DOHH2 (cell line): ENCODE data around the gene PHYHIPL.
"Not testable (repeated sequence)": the region's sequence is repeated elsewhere in the genome, so short reads cannot be mapped to it uniquely, and the experiment has no call there.

Source experiments
- H3F3A ChIP-seq: fragments of 200-600 bp; sonication (generic), shearing (Covaris generic); 2 replicates; pipeline ENCODE4 v1.6.0; 2016; ENCODE audit warnings: antibody characterized with exemption, mild to moderate bottlenecking; ENCODE audit not compliant: control insufficient read depth, insufficient read depth
- H3K27ac ChIP-seq: fragments of 200-600 bp; sonication (generic); 2 replicates; pipeline ENCODE4 v1.5.1; 2014; ENCODE audit warnings: low read depth, mild to moderate bottlenecking, low read length, moderate library complexity
- H3K27me3 ChIP-seq: fragments of 200-600 bp; sonication (generic); 2 replicates; pipeline ENCODE4 v1.6.1; 2014; ENCODE audit warnings: mild to moderate bottlenecking, low read length, mixed read lengths; ENCODE audit not compliant: control insufficient read depth
- H3K36me3 ChIP-seq: fragments of 200-600 bp; sonication (generic); 2 replicates; pipeline ENCODE4 v1.6.1; 2014; ENCODE audit warnings: mild to moderate bottlenecking, low read length, moderate library complexity, mixed read lengths; ENCODE audit not compliant: control insufficient read depth
- H3K4me1 ChIP-seq: fragments of 200-600 bp; sonication (generic); 2 replicates; pipeline ENCODE4 v1.6.1; 2014; ENCODE audit warnings: mild to moderate bottlenecking, low read length, mixed read lengths; ENCODE audit not compliant: control insufficient read depth
- H3K4me2 ChIP-seq: fragments of 200-600 bp; sonication (generic); 2 replicates; pipeline ENCODE4 v1.6.0; 2014; ENCODE audit warnings: mild to moderate bottlenecking, low read length, moderate library complexity
- H3K4me3 ChIP-seq: fragments of 200-600 bp; sonication (generic); 2 replicates; pipeline ENCODE4 v1.5.1; 2014; ENCODE audit warnings: mild to moderate bottlenecking, low read length, mixed read lengths
- H3K79me2 ChIP-seq: fragments of 200-600 bp; sonication (generic); 2 replicates; pipeline ENCODE4 v1.6.1; 2014; ENCODE audit warnings: mild to moderate bottlenecking, low read length, mixed read lengths; ENCODE audit not compliant: control insufficient read depth
- H3K9me2 ChIP-seq: fragments of 200-600 bp; sonication (generic); replicated peaks from 2 replicates; pipeline ENCODE4 v1.6.1; 2014; ENCODE audit warnings: mild to moderate bottlenecking, low read length, mixed read lengths; ENCODE audit not compliant: control insufficient read depth
- H3K9me3 ChIP-seq: fragments of 200-600 bp; sonication (generic); 2 replicates; pipeline ENCODE4 v1.6.1; 2014; ENCODE audit warnings: antibody characterized with exemption, low read length, mixed read lengths; ENCODE audit not compliant: control insufficient read depth, insufficient read depth
- H4K20me1 ChIP-seq: fragments of 200-600 bp; sonication (generic); 2 replicates; pipeline ENCODE4 v1.6.0; 2014; ENCODE audit warnings: low read depth, mild to moderate bottlenecking, antibody characterized with exemption, low read length, moderate library complexity; ENCODE audit not compliant: control insufficient read depth, insufficient read depth
- CTCF ChIP-seq: fragments of 200-600 bp; sonication (generic); IDR thresholded peaks from one replicate; pipeline ENCODE4 v1.5.1; 2014; ENCODE audit warnings: antibody characterized with exemption, mild to moderate bottlenecking, low read depth, low read length; ENCODE audit not compliant: poor library complexity, severe bottlenecking
- EZH2phosphoT487 ChIP-seq: fragments of 200-600 bp; sonication (generic); IDR thresholded peaks from 2 replicates; pipeline ENCODE4 v1.6.1; 2017; ENCODE audit warnings: borderline replicate concordance, mild to moderate bottlenecking, antibody characterized with exemption, low read length, moderate library complexity, mixed read lengths

Gene PHYHIPL

GRCh38 chr10:59216178-59216869, 39.9 kb downstream of the PHYHIPL start:
- H3K79me2 ChIP-seq, result no peaks in the 10 kb centered on the region
- no peaks in the 10 kb centered on the region for H3K36me3 ChIP-seq
- no peak overlapping the region for H3K4me2 ChIP-seq
- no peak overlapping the region for H3K4me3 ChIP-seq
- no peak for TF ChIP-seq EZH2phosphoT487
- no peak for TF ChIP-seq CTCF
- H3F3A ChIP-seq, result no peaks in the 10 kb centered on the region
- H3K4me1 ChIP-seq, result no peaks in the 10 kb centered on the region
- H4K20me1 ChIP-seq, result no peaks in the 10 kb centered on the region
- H3K9me2 ChIP-seq, result no peaks in the 10 kb centered on the region
- H3K9me3 ChIP-seq, result no peaks in the 10 kb centered on the region
- no peaks in the 10 kb centered on the region for H3K27me3 ChIP-seq
- no peak overlapping the region for H3K27ac ChIP-seq

DNA sequence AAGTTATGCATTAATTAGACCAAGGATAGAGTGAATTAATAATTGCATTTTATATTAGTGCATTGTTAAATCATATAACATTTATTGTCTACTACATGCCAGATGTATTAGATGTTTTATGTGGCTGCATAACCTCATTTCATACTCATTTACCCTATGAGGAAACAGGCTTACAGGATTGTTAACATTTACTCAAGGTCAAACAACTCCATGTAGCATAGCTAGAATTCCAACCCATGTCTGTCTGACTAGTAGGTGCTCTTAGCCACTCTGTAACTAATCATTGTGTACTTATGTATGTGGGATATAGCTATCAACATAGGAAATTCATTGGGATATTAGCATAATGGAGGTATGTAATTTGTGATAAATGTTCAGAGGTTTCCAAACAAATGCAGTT, 46.3 kb downstream of the PHYHIPL start:
- H3K79me2 ChIP-seq, result no peaks in the 10 kb centered on the region
- no peaks in the 10 kb centered on the region for H3K9me2 ChIP-seq
- H4K20me1 ChIP-seq, result no peaks in the 10 kb centered on the region
- no peaks in the 10 kb centered on the region for H3K27me3 ChIP-seq
- H3K9me3 ChIP-seq, result no peaks in the 10 kb centered on the region
- H3K36me3 ChIP-seq, result no peaks in the 10 kb centered on the region
- H3K27ac ChIP-seq, result no peak overlapping the region
- no peaks in the 10 kb centered on the region for H3F3A ChIP-seq
- no peak overlapping the region for H3K4me2 ChIP-seq
- no peak for TF ChIP-seq CTCF
- TF ChIP-seq EZH2phosphoT487, result no peak
- no peaks in the 10 kb centered on the region for H3K4me1 ChIP-seq
- no peak overlapping the region for H3K4me3 ChIP-seq

DNA sequence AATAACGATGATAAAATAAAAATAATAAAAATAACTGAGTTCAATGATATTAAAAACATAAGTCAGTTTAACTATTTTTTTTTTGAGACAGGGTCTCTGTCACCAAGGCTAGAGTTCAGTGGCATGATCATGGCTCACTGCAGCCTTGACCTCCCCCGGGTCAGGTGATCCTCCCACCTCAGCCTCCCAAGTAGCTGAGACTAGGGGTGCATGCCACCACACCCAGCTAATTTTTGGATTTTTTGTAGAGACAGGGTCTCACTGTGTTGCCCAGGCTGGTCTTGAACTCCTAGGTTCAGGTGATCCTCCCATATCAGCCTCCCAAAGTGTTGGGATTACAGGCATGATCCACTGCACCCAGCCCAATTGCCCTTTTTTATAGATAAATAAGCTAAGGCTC, 47.2 kb downstream of the PHYHIPL start:
- H3K4me3 ChIP-seq, H3F3A ChIP-seq, H3K9me2 ChIP-seq, H3K9me3 ChIP-seq, H3K4me2 ChIP-seq, H3K27ac ChIP-seq, H3K36me3 ChIP-seq, H3K27me3 ChIP-seq, H4K20me1 ChIP-seq, H3K4me1 ChIP-seq, H3K79me2 ChIP-seq: not testable (repeated sequence)

DNA sequence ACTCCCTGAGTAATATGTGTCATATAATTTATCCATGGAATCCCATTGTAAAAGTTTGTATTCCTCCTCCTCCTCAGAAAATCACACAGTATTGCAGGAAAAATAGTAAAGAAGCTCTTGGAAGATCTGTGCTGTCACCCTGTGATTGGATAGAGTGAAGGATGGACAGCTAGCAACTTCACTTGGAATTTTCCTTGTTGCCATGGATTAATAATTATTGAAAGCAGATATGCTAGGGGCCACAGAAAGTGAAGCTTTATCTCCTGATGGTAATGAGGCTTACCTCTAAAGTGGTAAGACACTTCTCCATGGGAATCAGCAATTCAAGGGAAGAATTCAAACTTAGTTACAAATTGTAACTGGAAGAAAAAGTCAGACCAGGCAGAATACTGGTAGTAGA, 48.8 kb downstream of the PHYHIPL start:
- Histone ChIP-seq H3K9me3 (no peaks in the 10 kb centered on the region), H3K9me2 (no peaks in the 10 kb centered on the region), H3K79me2 (no peaks in the 10 kb centered on the region), H3K36me3 (no peaks in the 10 kb centered on the region), H3K27me3 (no peaks in the 10 kb centered on the region), H3K4me2 (no peak overlapping the region), H4K20me1 (no peaks in the 10 kb centered on the region), H3K4me3 (no peak overlapping the region), H3K4me1 (no peaks in the 10 kb centered on the region), H3K27ac (no peak overlapping the region), H3F3A (0 out of 2 replicates have a peak, but pooled peaks cover 2% of the 10 kb centered on the region)
- TF ChIP-seq CTCF (no peak), EZH2phosphoT487 (no peak)
